Islet of Langerhans (tissue), 1 donor: Measurements from ENCODE around the gene C6orf62.
A peak's percentile ranks its signal among the peaks of the same experiment; 100 is the strongest.
"Not testable (repeated sequence)": the region's sequence is repeated elsewhere in the genome, so short reads cannot be mapped to it uniquely, and the experiment has no call there.

Source experiments
- FAIRE-seq: peaks from one replicate; lab custom pipeline; 2011; peaks lifted over from hg19 to GRCh38; lab: Jason Lieb, UNC

The C6orf62 gene

DNA sequence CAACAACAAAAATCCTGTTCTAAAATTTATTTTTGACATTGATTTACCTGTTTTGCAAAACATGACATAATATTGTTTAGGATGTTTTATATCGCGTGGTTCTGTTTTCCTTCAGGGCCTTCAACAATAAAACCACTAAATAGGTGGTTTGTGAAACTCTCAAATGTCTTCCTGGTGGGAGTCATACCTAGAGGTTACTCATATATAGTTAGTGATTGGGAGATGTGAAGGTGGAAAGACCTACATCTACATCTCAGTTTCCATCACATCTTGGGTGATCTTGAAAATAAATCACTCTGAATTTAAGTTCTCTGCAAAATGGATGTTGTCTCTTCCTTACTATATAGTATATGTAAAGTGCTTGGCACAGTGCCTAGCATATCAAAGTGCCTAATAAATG is 22.9 kb downstream of the C6orf62 start:
- no peak for FAIRE-seq

DNA sequence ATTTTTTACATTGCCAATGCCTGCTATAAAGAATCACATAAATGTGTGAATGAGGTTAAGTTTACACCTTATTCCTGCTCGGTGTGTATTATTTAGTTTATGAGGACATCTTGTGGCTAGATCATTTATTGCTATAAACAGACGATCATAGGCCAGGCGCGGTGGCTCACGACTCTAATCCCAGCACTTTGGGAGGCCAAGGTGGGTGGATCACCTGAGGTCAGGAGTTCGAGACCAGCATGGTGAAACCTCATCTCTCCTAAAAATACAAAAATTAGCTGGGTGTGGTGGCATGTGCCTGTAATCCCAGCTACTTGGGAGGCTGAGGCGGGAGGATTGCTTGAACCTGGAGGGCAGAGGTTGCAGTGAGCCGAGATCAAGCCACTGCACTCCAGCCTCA is 23.3 kb downstream of the C6orf62 start:
- FAIRE-seq: peak; percentile 56

DNA sequence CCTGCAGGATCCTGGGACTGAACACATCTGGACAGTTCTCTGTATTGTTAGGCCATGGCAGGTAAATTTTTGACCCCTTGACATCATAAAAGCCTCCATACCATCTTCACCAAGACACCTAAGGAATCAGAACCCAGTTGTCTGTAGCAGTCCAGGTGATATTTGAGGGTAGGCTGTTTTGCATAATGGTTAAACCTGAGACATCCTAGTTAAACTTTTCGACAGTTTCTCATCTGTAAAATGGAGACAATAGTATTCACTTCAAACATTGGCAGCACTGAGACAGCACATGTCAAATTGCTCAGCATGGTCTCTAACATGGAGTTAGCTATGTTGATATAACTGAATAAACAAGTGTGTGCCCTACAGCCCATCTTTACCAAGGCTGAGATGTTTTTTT is 24.8 kb downstream of the C6orf62 start:
- FAIRE-seq: no peak

- no peak for FAIRE-seq
Measured at GRCh38 chr6:24692848-24693592, 25.9 kb downstream of the C6orf62 start.

- FAIRE-seq: no peak
Measured at GRCh38 chr6:24692415-24692814, 26.5 kb downstream of the C6orf62 start.

GRCh38 chr6:24692003-24692402 is 27.0 kb downstream of the C6orf62 start:
- no peak for FAIRE-seq

DNA sequence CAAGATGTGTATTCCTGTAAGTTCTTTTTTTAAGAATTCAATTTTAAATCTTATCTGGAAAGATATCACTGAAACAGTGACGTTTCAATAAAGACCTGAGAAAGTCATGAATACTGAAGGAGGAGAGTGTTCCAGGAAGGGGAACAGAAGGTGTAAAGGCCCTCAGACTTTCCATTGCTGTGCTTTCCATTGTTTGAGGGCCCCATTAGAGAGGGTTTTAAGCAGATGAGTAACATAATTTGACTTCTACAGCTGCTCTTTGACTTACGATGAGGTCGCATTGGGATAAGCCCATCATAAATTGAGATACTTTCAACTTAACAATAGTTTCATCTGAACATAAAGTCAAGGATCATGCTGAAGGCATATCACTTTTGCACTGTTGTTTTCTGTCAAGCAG is 27.4 kb downstream of the C6orf62 start:
- FAIRE-seq: no peak

GRCh38 chr6:24690593-24690992 is 28.4 kb downstream of the C6orf62 start:
- FAIRE-seq: no peak

GRCh38 chr6:24689964-24690363 is 29.0 kb downstream of the C6orf62 start:
- no peak for FAIRE-seq

DNA sequence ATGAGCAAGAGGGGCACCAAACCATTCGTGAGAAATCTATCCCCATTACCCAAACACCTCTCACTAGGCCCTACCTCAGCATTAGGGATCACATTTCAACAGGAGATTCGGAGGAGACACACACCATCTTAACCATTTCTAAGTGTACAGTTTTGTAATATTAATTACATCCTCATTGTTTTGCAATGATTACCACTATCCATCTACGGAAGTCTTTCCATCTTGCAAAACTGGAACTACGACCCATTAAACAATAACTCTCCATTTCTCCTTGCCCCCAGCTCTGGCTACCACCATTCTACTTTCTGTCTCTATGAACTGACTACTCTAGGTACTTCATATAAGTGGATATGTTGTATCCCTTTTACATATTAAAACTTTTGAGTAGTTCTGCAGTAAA is 32.0 kb downstream of the C6orf62 start:
- no peak for FAIRE-seq

GRCh38 chr6:24686408-24686807 is 32.5 kb downstream of the C6orf62 start:
- no peak for FAIRE-seq

GRCh38 chr6:24683297-24684296 is 35.4 kb downstream of the C6orf62 start:
- FAIRE-seq: no peak

DNA sequence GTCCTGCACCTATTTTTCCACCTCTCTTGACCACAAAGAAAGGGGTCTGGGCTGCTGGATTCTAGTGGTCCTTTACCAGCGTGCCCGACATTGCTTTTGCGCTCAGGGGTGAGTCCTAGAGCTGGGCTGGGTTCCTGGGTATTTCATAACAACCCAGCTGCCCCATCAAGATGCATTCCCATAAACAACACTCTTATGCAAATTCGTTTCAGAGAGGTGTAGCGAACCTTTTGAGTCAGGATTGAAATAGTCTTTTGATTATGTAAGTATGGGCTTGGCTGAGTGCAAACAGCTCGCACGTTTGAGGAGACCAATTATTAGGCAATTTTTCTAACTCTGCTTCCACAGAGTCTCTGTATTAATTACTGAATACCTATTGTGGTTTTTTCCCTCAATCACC is 38.4 kb downstream of the C6orf62 start:
- no peak for FAIRE-seq

DNA sequence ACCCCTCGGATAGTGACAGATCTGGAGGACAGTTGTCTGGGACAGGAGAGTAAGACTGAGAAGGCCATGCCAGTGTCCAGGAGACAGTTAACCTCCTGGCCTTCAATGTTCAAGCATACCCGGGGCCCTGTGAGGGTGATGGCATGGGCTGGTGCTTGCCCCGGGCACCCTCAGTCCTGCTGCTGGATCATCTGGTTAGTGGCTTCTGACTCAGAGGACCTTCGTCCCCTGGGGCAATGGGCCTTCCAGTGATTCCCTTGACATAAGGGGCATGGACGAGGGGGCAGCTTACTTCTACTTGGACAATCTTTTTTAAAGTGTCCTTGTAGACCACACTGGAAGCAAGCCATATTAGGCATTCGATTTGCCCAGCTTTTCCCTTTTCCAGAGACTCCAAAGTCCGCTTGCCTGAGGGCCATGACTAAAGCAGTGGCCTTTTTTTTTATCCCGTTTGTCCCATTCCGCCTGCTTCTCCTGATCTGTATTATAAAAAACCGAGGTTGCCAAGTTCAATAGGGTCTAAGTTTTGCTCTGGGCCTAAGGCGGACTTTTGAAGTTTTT is 40.1 kb downstream of the C6orf62 start:
- not testable (repeated sequence) for FAIRE-seq

GRCh38 chr6:24673625-24674024 is 45.3 kb downstream of the C6orf62 start:
- no peak for FAIRE-seq

DNA sequence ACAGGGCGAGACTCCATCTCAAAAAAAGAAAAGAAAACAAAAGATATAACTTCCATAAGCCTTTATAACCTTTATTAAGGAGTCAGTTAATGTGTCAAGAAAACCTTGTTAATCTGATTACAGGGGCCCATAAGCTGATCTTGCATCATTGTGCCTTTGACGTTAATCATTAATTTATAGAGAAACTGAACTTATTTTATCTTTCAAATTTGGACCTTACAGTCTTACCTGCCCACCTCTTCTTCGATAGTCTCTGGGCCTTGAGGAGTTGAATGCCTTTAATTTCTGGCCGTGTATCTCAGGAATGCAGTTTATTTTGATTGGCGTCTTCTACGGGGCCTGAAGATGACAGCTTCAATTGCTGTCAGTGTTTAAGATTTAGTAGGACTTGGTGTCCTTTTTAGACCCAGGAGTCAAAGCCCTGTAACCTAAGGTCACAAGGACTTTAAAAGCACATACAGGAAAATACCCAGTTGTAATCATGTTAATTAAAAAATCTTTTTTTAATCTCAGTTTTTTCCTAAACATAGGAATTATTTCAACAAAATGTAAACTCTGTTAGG is 46.3 kb downstream of the C6orf62 start:
- FAIRE-seq: no peak

- not testable (repeated sequence) for FAIRE-seq
Measured at GRCh38 chr6:24671077-24671476, 47.9 kb downstream of the C6orf62 start.

GRCh38 chr6:24670492-24670891 is 48.5 kb downstream of the C6orf62 start:
- FAIRE-seq: not testable (repeated sequence)

DNA sequence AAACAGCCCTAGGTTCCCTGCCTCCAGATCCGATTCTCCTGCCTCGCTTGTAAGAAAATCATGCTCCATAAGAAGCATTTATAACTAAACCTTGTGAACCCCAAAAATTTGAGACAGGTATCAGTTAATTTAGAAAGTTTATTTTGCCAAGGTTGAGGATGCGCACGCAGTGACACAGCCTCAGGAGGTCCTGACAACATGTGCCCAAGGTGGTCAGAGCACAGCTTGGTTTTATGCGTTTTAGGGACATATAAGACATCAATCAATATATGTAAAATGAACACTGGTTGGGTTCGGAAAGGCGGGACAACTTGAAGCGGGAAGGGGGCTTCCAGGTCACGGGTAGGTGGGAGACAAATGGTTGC is 50.0 kb downstream of the C6orf62 start:
- FAIRE-seq: no peak

GRCh38 chr6:24668066-24668996 is 50.6 kb downstream of the C6orf62 start:
- FAIRE-seq: not testable (repeated sequence)

GRCh38 chr6:24667378-24667803 is 51.6 kb downstream of the C6orf62 start:
- no peak for FAIRE-seq
